ENCODE results near the gene MXD3.

DNA sequence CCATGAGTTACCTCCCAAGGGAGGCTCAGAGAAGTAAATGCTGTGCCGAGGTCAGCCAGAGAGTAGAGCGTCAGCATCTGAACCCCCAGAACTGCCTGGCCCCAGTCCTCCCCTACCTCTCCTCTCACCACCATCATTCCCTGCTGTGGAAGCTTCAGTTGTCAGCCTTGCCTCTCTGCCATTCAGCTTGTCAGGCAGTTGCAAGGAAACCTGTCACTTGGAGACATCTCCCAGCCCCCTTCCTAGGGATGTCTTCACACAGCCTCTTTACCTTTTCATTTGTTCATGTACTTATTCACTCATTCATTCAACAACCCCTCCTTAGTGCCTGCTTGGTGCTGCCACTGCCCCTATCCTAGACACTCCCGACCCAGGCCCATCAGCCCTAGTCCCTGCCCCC is 48.2 kb upstream of the MXD3 start:
- no peak for TF ChIP-seq TAF1 (IDR thresholded peaks at IDR 0.05; ENCODE audit: borderline replicate concordance, insufficient read depth, low read length)
- TF ChIP-seq, protein P1, sequence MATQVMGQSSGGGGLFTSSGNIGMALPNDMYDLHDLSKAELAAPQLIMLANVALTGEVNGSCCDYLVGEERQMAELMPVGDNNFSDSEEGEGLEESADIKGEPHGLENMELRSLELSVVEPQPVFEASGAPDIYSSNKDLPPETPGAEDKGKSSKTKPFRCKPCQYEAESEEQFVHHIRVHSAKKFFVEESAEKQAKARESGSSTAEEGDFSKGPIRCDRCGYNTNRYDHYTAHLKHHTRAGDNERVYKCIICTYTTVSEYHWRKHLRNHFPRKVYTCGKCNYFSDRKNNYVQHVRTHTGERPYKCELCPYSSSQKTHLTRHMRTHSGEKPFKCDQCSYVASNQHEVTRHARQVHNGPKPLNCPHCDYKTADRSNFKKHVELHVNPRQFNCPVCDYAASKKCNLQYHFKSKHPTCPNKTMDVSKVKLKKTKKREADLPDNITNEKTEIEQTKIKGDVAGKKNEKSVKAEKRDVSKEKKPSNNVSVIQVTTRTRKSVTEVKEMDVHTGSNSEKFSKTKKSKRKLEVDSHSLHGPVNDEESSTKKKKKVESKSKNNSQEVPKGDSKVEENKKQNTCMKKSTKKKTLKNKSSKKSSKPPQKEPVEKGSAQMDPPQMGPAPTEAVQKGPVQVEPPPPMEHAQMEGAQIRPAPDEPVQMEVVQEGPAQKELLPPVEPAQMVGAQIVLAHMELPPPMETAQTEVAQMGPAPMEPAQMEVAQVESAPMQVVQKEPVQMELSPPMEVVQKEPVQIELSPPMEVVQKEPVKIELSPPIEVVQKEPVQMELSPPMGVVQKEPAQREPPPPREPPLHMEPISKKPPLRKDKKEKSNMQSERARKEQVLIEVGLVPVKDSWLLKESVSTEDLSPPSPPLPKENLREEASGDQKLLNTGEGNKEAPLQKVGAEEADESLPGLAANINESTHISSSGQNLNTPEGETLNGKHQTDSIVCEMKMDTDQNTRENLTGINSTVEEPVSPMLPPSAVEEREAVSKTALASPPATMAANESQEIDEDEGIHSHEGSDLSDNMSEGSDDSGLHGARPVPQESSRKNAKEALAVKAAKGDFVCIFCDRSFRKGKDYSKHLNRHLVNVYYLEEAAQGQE (IDR thresholded peaks at IDR 0.05; ENCODE audit: insufficient read depth in 1 of 2, low read depth in 2 of 2, low read length in 2 of 2) = no peak

All from PFSK-1 (cell line).